NCI-H1092 treated with DMSO at 0.1 percent for 48 hours (cell line): ENCODE data around the gene CYBA.
A peak's percentile ranks its signal among the peaks of the same experiment; 100 is the strongest.
"Not testable (repeated sequence)": the region's sequence is repeated elsewhere in the genome, so short reads cannot be mapped to it uniquely, and the experiment has no call there.

Experiments used
- DNase-seq: peaks from one replicate; lab custom pipeline; 2025; lab: John Stamatoyannopoulos, UW

Gene CYBA

DNA sequence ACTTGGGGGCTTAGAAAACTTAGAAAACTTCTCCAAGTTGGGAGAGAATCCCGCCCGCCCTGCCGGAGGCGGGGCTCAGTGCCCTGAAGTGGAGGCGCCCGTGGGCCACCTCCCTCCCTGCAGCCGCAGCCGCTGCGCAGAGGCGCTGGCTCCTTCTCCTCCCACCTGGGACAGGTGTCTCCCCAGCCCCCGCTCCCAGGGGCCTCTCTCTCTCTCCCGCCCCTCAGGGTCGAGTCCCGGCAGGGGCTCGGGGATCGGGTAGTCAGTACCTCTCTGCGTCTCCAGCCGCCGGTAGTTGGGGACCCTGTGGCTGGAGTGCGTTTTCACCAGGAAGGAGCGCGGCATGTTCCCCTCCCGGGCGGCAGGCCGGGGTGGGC is 35.2 kb upstream of the CYBA start:
- DNase-seq, result no peak

- DNase-seq, result no peak
These were observed 34.6 kb upstream of the CYBA start for GRCh38 chr16:88685156-88686061.

- DNase-seq, result no peak
These were observed 33.8 kb upstream of the CYBA start for GRCh38 chr16:88684569-88685155.

- DNase-seq, result no peak
These were observed 31.0 kb upstream of the CYBA start for GRCh38 chr16:88681709-88682451.

GRCh38 chr16:88681084-88681680 is 30.3 kb upstream of the CYBA start:
- DNase-seq, result no peak

- DNase-seq, result no peak
These were observed 29.8 kb upstream of the CYBA start for GRCh38 chr16:88680554-88681083.

GRCh38 chr16:88678224-88678979 is 27.5 kb upstream of the CYBA start:
- DNase-seq, result no peak

DNA sequence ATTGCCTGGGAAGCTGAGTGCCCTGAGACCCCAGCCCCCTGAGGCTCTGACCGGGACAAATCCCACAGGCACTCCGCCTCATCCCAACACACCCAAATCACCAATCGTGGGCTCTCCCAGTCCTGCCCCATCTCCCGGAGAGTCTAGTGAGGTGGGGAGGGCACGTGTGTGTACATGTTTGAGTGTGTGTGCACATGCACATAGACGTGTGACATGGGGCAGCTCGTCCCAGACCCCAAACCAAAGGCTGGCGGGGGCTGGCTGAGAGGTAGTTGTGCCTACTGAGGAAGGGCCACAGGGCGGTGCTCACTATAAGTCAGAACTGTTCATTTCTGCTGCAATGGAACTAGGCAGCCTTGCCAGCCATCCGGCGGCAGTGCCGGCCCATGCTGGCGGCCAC is 26.9 kb upstream of the CYBA start:
- no peak for DNase-seq

GRCh38 chr16:88676502-88677242 is 25.8 kb upstream of the CYBA start:
- DNase-seq, result no peak

GRCh38 chr16:88673716-88674379 is 23.0 kb upstream of the CYBA start:
- DNase-seq, result no peak

GRCh38 chr16:88672776-88673175 is 21.9 kb upstream of the CYBA start:
- DNase-seq, result no peak

DNA sequence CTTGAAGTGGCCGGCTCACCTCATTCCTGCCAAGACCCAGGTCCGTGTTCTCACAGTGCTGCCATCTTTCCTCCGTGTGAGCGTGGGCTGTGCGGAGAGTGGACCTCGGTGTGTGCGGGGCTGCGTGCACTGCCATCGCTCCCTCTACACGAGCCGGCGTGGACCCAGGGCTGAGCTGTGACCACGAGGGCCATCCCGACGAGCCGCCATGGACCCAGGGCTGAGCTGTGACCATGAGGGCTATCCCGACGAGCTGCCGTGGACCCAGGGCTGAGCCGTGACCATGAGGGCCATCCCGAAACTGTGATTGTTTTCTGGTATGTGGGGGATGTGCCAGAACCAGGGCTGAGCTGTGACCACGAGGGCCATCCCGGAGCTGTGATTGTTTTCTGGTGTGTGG is 21.0 kb upstream of the CYBA start:
- no peak for DNase-seq

DNA sequence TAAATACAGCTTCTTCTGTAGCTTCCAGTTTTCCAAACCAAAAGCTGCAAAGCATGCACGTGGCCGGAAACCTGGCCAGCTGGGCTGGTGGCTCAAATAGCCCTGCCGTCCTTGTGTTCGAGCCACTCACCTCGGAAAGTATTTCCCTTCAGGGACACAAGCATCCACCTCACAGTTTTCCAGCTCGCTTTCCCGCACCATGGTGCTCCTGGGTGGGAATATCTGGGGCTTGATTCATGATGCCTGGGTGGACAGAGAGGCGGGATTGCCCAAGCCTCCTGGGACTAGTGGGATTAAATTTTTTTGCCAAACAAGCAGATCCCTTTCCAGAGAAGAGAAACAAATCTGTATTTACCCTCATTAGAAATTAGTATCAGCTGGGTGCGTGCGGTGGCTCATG is 19.1 kb upstream of the CYBA start:
- DNase-seq, result no peak

DNA sequence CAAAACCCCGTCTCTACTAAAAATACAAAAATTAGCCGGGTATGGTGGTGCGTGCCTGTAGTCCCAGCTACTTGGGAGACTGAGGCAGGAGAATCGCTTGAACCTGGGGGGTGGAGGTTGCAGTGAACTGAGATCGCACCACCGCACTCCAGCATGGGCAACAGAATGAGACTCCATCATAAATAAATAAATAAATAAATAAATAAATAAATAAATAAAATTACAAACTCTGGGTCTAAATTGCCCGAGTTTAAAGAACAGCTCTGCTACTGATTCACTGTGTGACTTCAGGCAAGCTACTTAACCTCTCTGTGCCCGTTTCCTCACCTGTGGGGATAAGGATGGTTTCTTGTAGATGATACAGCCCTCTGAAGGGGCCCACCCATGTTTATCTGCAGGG is 18.6 kb upstream of the CYBA start:
- DNase-seq, result not testable (repeated sequence)

DNA sequence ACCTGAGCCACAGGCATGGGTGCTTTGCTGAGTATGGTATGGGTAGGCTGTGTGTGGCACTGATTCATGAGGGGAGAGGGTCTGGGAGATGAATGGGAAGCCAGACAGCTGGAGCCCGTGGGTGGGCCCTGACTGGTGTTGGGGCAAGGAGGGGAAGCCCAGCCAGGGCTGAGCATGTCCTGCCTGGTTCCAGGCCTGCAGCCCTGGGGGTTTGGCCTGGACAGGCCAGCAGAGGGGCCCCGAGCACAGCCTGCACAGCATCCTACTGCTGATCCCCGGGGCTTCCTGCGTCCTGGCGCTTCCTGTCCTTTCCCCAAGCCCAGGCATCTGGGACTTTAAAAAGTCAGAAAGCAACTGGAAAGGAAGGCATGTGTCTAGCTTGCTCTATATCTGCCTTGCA is 16.6 kb upstream of the CYBA start:
- DNase-seq, result no peak

GRCh38 chr16:88665570-88665969 is 14.7 kb upstream of the CYBA start:
- no peak for DNase-seq

GRCh38 chr16:88665148-88665547 is 14.3 kb upstream of the CYBA start:
- DNase-seq, result no peak

DNA sequence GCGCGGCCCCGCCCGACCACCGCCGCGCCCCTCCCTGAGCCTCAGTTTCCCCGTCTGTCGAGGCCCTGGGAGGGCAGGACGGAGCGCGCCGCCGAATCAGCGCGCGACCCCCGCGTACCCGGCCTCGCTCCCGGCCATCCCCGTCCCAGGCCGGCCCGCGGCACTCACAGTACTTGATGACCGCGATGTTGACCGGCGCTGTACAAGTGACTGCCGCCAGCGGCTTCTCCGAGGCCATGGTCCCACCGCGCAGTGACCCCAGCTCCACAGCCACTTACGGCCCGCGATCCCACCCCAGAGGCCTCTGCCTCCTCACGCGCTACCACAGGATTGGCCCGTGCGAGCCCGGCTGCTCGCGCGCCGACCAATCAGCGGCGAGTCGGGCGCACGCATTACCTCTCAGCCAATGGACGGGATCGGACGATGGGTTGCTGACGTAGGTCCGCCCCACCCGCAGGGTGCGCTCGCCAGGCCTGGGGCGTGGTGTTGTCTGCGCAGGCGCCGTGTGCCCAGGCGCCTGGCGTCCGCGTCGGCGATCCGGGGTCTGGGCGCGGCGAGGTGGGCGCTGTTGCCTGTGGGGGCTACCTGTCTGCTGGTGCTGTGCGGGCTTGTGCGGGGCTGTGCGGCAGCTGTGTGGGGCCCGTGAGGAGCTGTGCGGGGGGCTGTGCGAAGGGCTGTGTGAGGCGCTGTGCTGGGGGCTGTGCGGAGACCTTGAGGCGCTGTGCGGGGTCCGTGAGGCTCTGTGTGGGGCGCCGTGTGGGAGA is 12.2 kb upstream of the CYBA start, which contains the start of gene MVD:
TSS of gene MVD (minus strand) at position 249 of the 764 bp plus-strand sequence. CDS start at position 238, 11 bp downstream.
- DNase-seq, result peak; percentile 97

DNA sequence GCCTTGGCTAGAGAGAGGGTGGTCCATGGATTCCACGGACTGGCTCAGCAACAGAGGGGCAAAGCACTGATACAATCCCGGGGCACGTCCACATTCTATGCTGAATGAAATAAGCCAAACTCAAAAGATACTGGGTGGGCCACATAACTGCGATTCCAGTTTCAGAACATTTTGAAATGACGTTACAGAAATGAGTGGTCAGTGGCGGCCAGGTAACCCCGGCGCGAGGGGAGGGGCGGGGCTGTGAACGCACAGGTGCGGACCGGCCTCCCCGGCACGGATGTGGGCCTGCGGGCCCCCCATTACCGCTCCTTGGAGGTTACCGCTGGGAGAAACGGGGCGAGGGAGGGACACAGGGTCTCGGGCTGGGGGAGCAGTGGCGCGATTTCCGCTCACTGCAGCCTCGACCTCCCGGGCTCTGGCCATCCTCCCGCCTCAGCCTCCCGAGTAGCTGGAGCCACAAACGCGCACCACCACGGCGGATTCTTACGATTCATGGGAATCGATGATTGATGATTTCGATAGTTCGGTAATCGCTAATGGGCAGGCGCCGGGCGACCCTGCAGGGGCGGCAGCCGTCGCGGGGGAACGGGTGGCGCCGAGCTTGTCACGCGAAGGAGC is 11.5 kb upstream of the CYBA start:
- DNase-seq, result no peak
